ENCODE measurements around the gene PRKCZ.

Gene PRKCZ

DNA sequence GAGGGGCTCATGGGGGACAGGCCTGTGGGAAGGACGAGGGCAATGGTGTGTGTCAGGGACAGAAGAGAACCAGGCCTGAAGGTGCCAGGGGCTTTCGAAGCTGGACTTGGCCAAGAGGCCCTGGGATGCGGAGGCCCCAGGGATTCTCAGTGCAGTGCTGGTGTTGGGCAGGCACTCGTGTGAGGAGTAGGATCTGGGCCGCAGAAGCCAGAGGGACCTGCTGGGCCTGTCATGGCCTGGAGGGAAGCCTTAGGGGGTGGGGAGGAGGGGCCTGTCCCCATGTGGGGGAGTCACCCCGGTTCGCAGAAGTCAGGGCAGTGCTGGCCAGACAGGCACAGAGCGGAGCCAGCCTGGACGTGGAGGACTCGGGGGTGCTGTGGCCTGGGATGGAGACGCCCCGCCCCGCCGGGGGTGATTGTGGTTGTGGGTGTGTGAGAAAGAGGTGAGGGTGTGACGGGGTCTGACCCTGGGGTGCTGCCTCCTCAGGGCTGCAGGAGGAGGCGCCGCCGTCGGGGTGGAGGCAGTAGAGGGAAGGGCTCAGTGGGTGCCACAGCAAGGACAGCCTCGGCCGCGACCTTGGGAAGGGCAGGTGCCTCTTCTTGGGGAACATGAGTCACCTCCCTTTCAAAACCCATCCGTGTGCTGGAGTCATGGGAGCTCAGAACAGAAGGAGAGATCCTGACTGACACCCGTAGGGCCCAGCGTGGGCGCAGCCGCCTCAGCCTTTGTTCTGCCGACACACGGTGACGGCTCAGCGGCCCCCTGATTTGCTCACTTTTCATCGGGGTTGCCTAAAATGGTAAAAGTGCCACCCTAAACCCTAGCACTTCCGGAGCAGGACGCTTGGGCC is 110.5 kb downstream of the PRKCZ start:
- Histone ChIP-seq H3K4me1 (ENCODE audit: control insufficient read depth, low read depth, low read length) (no peaks in the 10 kb centered on the region), H3K9ac (ENCODE audit: low read length) (no peak overlapping the region), H3K27ac (ENCODE audit: low read depth, low read length) (no peak overlapping the region), H3K56ac (ENCODE audit: low read length) (no peak overlapping the region), H4K5ac (ENCODE audit: low read length) (no peak overlapping the region), H3K27me3 (ENCODE audit: insufficient read depth, low read length, poor library complexity) (no peaks in the 10 kb centered on the region), H2AK5ac (ENCODE audit: low read length) (no peak overlapping the region), H3K36me3 (ENCODE audit: control insufficient read depth, insufficient read depth, low read length) (no peaks in the 10 kb centered on the region), H3K18ac (ENCODE audit: low read length) (no peak overlapping the region), H3K23ac (ENCODE audit: low read length) (no peak overlapping the region), H2BK15ac (replicated peaks; ENCODE audit: low read depth) (no peak overlapping the region), H3K4ac (ENCODE audit: low read depth, low read length) (no peak overlapping the region), H3K4me2 (ENCODE audit: low read length) (no peak overlapping the region), H2BK5ac (ENCODE audit: low read length) (no peak overlapping the region), H3K79me1 (ENCODE audit: low read length) (no peaks in the 10 kb centered on the region), H3K4me3 (ENCODE audit: low read length) (no peak overlapping the region), H4K8ac (ENCODE audit: low read depth, low read length) (no peak overlapping the region), H2BK120ac (ENCODE audit: low read depth, low read length) (no peak overlapping the region), H3K79me2 (ENCODE audit: control insufficient read depth, insufficient read depth, low read length) (no peaks in the 10 kb centered on the region)
- WGBS (ENCODE audit: extremely low coverage, insufficient coverage, low lambda C conversion rate): no CpG with 5 or more reads among the region's 34 CpGs
- DNase-seq: no peak

DNA sequence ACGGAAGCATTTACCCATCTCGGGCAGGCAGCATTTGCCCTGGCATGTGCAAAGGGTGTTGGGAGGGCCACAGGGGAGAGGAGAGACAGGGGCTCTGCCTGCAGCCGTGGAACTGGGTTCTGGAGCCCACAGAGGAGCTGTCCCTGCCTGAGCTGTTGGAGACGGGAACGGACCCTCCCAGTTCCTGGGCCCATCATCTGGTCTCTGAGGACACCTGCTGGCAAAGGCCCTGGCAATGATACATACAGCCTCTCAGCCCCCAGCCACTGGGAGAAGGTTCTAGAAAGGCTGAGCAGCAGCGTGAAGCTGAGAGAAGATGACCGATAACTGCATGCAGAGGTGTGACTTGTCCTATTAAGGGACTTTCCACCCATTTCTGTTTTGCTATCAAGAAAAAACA is 113.0 kb downstream of the PRKCZ start:
- Histone ChIP-seq H2BK120ac (ENCODE audit: low read depth, low read length) (no peak overlapping the region), H3K4me1 (ENCODE audit: control insufficient read depth, low read depth, low read length) (no peaks in the 10 kb centered on the region), H3K36me3 (ENCODE audit: control insufficient read depth, insufficient read depth, low read length) (no peaks in the 10 kb centered on the region), H4K8ac (ENCODE audit: low read depth, low read length) (no peak overlapping the region), H2BK15ac (replicated peaks; ENCODE audit: low read depth) (no peak overlapping the region), H3K79me2 (ENCODE audit: control insufficient read depth, insufficient read depth, low read length) (no peaks in the 10 kb centered on the region), H2AK5ac (ENCODE audit: low read length) (no peak overlapping the region), H4K5ac (ENCODE audit: low read length) (no peak overlapping the region), H3K4me3 (ENCODE audit: low read length) (no peak overlapping the region), H3K23ac (ENCODE audit: low read length) (no peak overlapping the region), H3K27ac (ENCODE audit: low read depth, low read length) (no peak overlapping the region), H3K56ac (ENCODE audit: low read length) (no peak overlapping the region), H3K18ac (ENCODE audit: low read length) (no peak overlapping the region), H3K79me1 (ENCODE audit: low read length) (no peaks in the 10 kb centered on the region), H3K27me3 (ENCODE audit: insufficient read depth, low read length, poor library complexity) (no peaks in the 10 kb centered on the region), H3K4ac (ENCODE audit: low read depth, low read length) (no peak overlapping the region), H3K9ac (ENCODE audit: low read length) (no peak overlapping the region), H3K4me2 (ENCODE audit: low read length) (no peak overlapping the region), H2BK5ac (ENCODE audit: low read length) (no peak overlapping the region)
- peak; percentile 20 for DNase-seq
- WGBS (ENCODE audit: extremely low coverage, insufficient coverage, low lambda C conversion rate): no CpG with 5 or more reads among the region's 7 CpGs

DNA sequence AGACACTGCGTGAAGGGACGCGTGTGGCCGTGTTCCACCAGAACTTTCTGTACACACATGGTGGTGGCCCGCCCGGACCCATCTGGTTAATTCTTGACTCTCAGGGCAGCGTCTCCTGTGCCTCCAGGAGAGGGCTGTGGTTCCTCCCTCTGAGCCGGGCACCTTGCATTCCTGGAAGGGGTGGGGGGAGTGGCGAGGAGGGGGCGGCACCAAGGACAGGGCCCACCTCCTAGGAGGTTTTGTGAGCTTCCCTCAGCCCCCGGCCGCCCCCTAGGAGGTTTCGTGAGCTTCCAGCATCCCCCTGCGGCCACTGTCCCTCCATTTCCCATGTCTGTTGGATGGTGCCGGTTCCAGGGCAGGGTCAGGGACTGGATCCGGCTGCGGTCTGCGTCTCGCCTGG is 115.4 kb downstream of the PRKCZ start:
- no peaks in the 10 kb centered on the region for H3K36me3 ChIP-seq (ENCODE audit: control insufficient read depth, insufficient read depth, low read length)
- H3K56ac ChIP-seq (ENCODE audit: low read length): no peak overlapping the region
- no peak overlapping the region for H3K4me3 ChIP-seq (ENCODE audit: low read length)
- H3K4me2 ChIP-seq (ENCODE audit: low read length): no peak overlapping the region
- H3K27ac ChIP-seq (ENCODE audit: low read depth, low read length): no peak overlapping the region
- H3K79me1 ChIP-seq (ENCODE audit: low read length): no peaks in the 10 kb centered on the region
- no CpG with 5 or more reads among the region's 19 CpGs for WGBS (ENCODE audit: extremely low coverage, insufficient coverage, low lambda C conversion rate)
- H3K4ac ChIP-seq (ENCODE audit: low read depth, low read length): no peak overlapping the region
- no peak overlapping the region for H2BK15ac ChIP-seq (replicated peaks; ENCODE audit: low read depth)
- no peak overlapping the region for H3K9ac ChIP-seq (ENCODE audit: low read length)
- no peak overlapping the region for H4K8ac ChIP-seq (ENCODE audit: low read depth, low read length)
- no peak overlapping the region for H2AK5ac ChIP-seq (ENCODE audit: low read length)
- no peak overlapping the region for H2BK5ac ChIP-seq (ENCODE audit: low read length)
- no peaks in the 10 kb centered on the region for H3K79me2 ChIP-seq (ENCODE audit: control insufficient read depth, insufficient read depth, low read length)
- H3K18ac ChIP-seq (ENCODE audit: low read length): no peak overlapping the region
- H4K5ac ChIP-seq (ENCODE audit: low read length): no peak overlapping the region
- DNase-seq: peak; percentile 78
- no peaks in the 10 kb centered on the region for H3K4me1 ChIP-seq (ENCODE audit: control insufficient read depth, low read depth, low read length)
- H3K23ac ChIP-seq (ENCODE audit: low read length): no peak overlapping the region
- no peak overlapping the region for H2BK120ac ChIP-seq (ENCODE audit: low read depth, low read length)
- no peaks in the 10 kb centered on the region for H3K27me3 ChIP-seq (ENCODE audit: insufficient read depth, low read length, poor library complexity)

DNA sequence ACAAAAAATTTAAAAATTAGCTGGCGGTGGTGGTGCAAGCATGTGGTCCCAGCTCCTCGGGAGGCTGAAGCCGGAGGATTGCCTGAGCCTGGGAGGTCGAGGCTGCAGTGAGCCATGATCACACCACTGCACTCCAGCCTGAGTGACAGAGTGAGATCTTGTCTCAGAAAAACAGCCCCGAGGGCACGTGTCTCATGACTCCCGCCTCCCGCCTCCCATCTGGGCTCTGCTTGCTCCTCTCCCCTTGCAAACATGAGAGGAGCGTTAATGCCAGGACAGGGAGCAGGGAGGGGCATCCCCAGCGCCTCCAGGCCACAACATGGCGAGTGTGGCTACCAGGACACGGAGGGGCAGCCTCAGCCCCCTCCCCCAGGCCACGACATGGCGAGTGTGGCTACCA is 116.0 kb downstream of the PRKCZ start:
- H3K18ac ChIP-seq (ENCODE audit: low read length): no peak overlapping the region
- peak; percentile 45 for DNase-seq
- no peak overlapping the region for H2BK15ac ChIP-seq (replicated peaks; ENCODE audit: low read depth)
- no peak overlapping the region for H4K5ac ChIP-seq (ENCODE audit: low read length)
- no peak overlapping the region for H3K56ac ChIP-seq (ENCODE audit: low read length)
- no peaks in the 10 kb centered on the region for H3K27me3 ChIP-seq (ENCODE audit: insufficient read depth, low read length, poor library complexity)
- no peak overlapping the region for H3K9ac ChIP-seq (ENCODE audit: low read length)
- H3K79me2 ChIP-seq (ENCODE audit: control insufficient read depth, insufficient read depth, low read length): no peaks in the 10 kb centered on the region
- no peak overlapping the region for H3K4ac ChIP-seq (ENCODE audit: low read depth, low read length)
- H2BK120ac ChIP-seq (ENCODE audit: low read depth, low read length): no peak overlapping the region
- H3K79me1 ChIP-seq (ENCODE audit: low read length): no peaks in the 10 kb centered on the region
- H3K23ac ChIP-seq (ENCODE audit: low read length): no peak overlapping the region
- H2AK5ac ChIP-seq (ENCODE audit: low read length): no peak overlapping the region
- no peak overlapping the region for H3K4me3 ChIP-seq (ENCODE audit: low read length)
- H3K4me2 ChIP-seq (ENCODE audit: low read length): no peak overlapping the region
- H4K8ac ChIP-seq (ENCODE audit: low read depth, low read length): no peak overlapping the region
- no peak overlapping the region for H3K27ac ChIP-seq (ENCODE audit: low read depth, low read length)
- no CpG with 5 or more reads among the region's 14 CpGs for WGBS (ENCODE audit: extremely low coverage, insufficient coverage, low lambda C conversion rate)
- no peak overlapping the region for H2BK5ac ChIP-seq (ENCODE audit: low read length)
- H3K36me3 ChIP-seq (ENCODE audit: control insufficient read depth, insufficient read depth, low read length): no peaks in the 10 kb centered on the region
- no peaks in the 10 kb centered on the region for H3K4me1 ChIP-seq (ENCODE audit: control insufficient read depth, low read depth, low read length)

DNA sequence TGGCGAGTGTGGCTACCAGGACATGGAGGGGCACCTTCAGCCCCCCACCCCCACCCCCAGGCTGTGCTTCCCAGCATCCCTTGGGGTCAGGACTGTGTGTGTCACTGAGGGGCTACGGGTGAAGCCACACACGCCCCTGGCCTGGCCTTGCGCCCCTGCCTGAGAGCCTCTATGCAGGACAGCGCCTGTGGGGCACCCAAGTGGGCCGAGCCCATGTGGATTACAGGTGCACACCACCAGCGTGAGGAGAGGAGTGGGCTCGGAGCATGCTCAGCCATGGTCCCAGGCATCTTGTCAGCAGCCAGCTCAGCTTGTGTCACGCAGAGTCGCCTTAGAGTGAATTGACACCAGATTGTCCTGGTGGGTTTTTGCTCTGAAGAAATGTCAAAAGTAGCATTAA is 116.5 kb downstream of the PRKCZ start:
- Histone ChIP-seq H3K56ac (ENCODE audit: low read length) (no peak overlapping the region), H3K4ac (ENCODE audit: low read depth, low read length) (no peak overlapping the region), H2BK120ac (ENCODE audit: low read depth, low read length) (no peak overlapping the region), H3K4me2 (ENCODE audit: low read length) (no peak overlapping the region), H4K5ac (ENCODE audit: low read length) (no peak overlapping the region), H4K8ac (ENCODE audit: low read depth, low read length) (no peak overlapping the region), H2BK5ac (ENCODE audit: low read length) (no peak overlapping the region), H3K4me1 (ENCODE audit: control insufficient read depth, low read depth, low read length) (no peaks in the 10 kb centered on the region), H3K18ac (ENCODE audit: low read length) (no peak overlapping the region), H2BK15ac (replicated peaks; ENCODE audit: low read depth) (no peak overlapping the region), H3K4me3 (ENCODE audit: low read length) (no peak overlapping the region), H3K23ac (ENCODE audit: low read length) (no peak overlapping the region), H3K79me2 (ENCODE audit: control insufficient read depth, insufficient read depth, low read length) (no peaks in the 10 kb centered on the region), H3K27me3 (ENCODE audit: insufficient read depth, low read length, poor library complexity) (no peaks in the 10 kb centered on the region), H3K79me1 (ENCODE audit: low read length) (no peaks in the 10 kb centered on the region), H3K36me3 (ENCODE audit: control insufficient read depth, insufficient read depth, low read length) (no peaks in the 10 kb centered on the region), H3K9ac (ENCODE audit: low read length) (no peak overlapping the region), H3K27ac (ENCODE audit: low read depth, low read length) (no peak overlapping the region), H2AK5ac (ENCODE audit: low read length) (no peak overlapping the region)
- WGBS (ENCODE audit: extremely low coverage, insufficient coverage, low lambda C conversion rate): no CpG with 5 or more reads among the region's 10 CpGs
- no peak for DNase-seq

DNA sequence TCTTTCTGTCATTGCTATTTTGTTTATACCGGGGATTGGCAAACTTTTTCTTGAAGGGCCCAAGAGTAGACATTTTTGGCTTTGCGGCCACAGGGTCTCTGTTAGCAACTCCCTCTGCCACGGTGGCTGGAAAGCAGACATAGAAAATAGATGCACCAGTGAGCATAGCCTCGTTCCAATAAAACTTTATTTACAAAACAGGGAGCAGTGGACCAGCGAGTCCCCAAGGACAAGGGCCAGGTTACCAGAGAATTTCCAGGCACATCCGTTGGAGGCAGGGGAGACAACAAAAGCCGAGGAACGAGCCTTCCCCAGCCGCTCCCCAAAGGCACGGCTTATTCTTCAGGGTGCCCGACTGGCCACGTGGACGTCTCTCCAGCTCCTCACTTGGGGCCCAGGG is 117.9 kb downstream of the PRKCZ start:
- Histone ChIP-seq H3K4me1 (ENCODE audit: control insufficient read depth, low read depth, low read length) (no peaks in the 10 kb centered on the region), H3K27me3 (ENCODE audit: insufficient read depth, low read length, poor library complexity) (no peaks in the 10 kb centered on the region), H3K4me3 (ENCODE audit: low read length) (no peak overlapping the region), H3K56ac (ENCODE audit: low read length) (no peak overlapping the region), H3K4me2 (ENCODE audit: low read length) (no peak overlapping the region), H3K79me2 (ENCODE audit: control insufficient read depth, insufficient read depth, low read length) (no peaks in the 10 kb centered on the region), H4K5ac (ENCODE audit: low read length) (no peak overlapping the region), H3K23ac (ENCODE audit: low read length) (no peak overlapping the region), H3K79me1 (ENCODE audit: low read length) (no peaks in the 10 kb centered on the region), H2BK120ac (ENCODE audit: low read depth, low read length) (no peak overlapping the region), H2AK5ac (ENCODE audit: low read length) (no peak overlapping the region), H3K4ac (ENCODE audit: low read depth, low read length) (no peak overlapping the region), H4K8ac (ENCODE audit: low read depth, low read length) (no peak overlapping the region), H3K18ac (ENCODE audit: low read length) (no peak overlapping the region), H3K36me3 (ENCODE audit: control insufficient read depth, insufficient read depth, low read length) (no peaks in the 10 kb centered on the region), H3K9ac (ENCODE audit: low read length) (no peak overlapping the region), H3K27ac (ENCODE audit: low read depth, low read length) (no peak overlapping the region), H2BK5ac (ENCODE audit: low read length) (no peak overlapping the region), H2BK15ac (replicated peaks; ENCODE audit: low read depth) (no peak overlapping the region)
- DNase-seq: no peak
- WGBS (ENCODE audit: extremely low coverage, insufficient coverage, low lambda C conversion rate): no CpG with 5 or more reads among the region's 13 CpGs
